IMR-90 (cell line): ENCODE results near the gene PLD4. TPM values are rescaled to one million over a fixed set of nuclear protein-coding genes. Genes with fewer than 3 reads are reported as not detected.

ENCODE experiments used
- ATAC-seq: fragments of 200-7000 bp; cut with Tn5 transposase; 2 replicates; pipeline ENCODE4 v1.9.1; 2020; ENCODE audit warnings: low read depth, mild to moderate bottlenecking, moderate library complexity
- BruUV-seq: library from RNA; stranded (reverse); fragments of 400-500 nt; replicated peaks from 2 replicates; lab custom pipeline; 2021; lab: Mats Ljungman, UMichigan
- CTCF ChIA-PET: fragments of 300-600 bp; formaldehyde crosslinking; extraction: SDS; loops from one replicate; lab custom pipeline; 2021; ENCODE audit warnings: antibody characterized with exemption; lab: Yijun Ruan, JAX
- POLR2A ChIA-PET: fragments of 300-600 bp; sonication (Branson Sonifier 250); formaldehyde crosslinking; loops from one replicate; lab custom pipeline; 2022; ENCODE audit warnings: antibody characterized with exemption; ENCODE audit not compliant: unreplicated experiment; lab: Charles Lee
- DNase-seq: peaks from one replicate; pipeline ENCODE4 v3.0.0; 2013
- H2AFZ ChIP-seq: replicated peaks from 2 replicates; pipeline ENCODE3; 2013; ENCODE audit warnings: low read length, mild to moderate bottlenecking; ENCODE audit not compliant: poor library complexity
- H2AK5ac ChIP-seq: 2 replicates; pipeline ENCODE4 v1.6.1; 2013; ENCODE audit warnings: low read depth, low read length, inconsistent platforms
- H2AK9ac ChIP-seq: replicated peaks from 2 replicates; pipeline ENCODE3; 2013; ENCODE audit warnings: mild to moderate bottlenecking, low read depth, low read length, moderate library complexity; ENCODE audit not compliant: poor library complexity
- H2BK120ac ChIP-seq: 2 replicates; pipeline ENCODE4 v1.6.1; 2013; ENCODE audit warnings: low read depth, low read length, inconsistent platforms
- H2BK15ac ChIP-seq: 3 replicates; pipeline ENCODE4 v1.6.1; 2013; ENCODE audit warnings: low read depth, low read length, inconsistent platforms
- H2BK20ac ChIP-seq: 2 replicates; pipeline ENCODE4 v1.6.1; 2013; ENCODE audit warnings: low read depth, mild to moderate bottlenecking, inconsistent platforms, low read length, moderate library complexity
- H2BK5ac ChIP-seq: 2 replicates; pipeline ENCODE4 v1.6.1; 2013; ENCODE audit warnings: mild to moderate bottlenecking, low read depth, low read length, inconsistent platforms; ENCODE audit not compliant: poor library complexity, severe bottlenecking
- H3K14ac ChIP-seq: replicated peaks from 2 replicates; pipeline ENCODE4 v1.6.1; 2013; ENCODE audit warnings: low read depth, low read length, inconsistent platforms
- H3K18ac ChIP-seq: 2 replicates; pipeline ENCODE4 v1.6.1; 2013; ENCODE audit warnings: low read depth, low read length, control low read depth
- H3K23ac ChIP-seq: 2 replicates; pipeline ENCODE4 v1.6.1; 2013; ENCODE audit warnings: low read depth, low read length, inconsistent platforms
- H3K27ac ChIP-seq: 2 replicates; pipeline ENCODE4 v1.5.1; 2013; ENCODE audit warnings: mild to moderate bottlenecking, control low read depth, low read length; ENCODE audit not compliant: insufficient read depth
- H3K27me3 ChIP-seq: 2 replicates; pipeline ENCODE4 v1.6.1; 2013; ENCODE audit warnings: low read length; ENCODE audit not compliant: control insufficient read depth, insufficient read depth
- H3K36me3 ChIP-seq: 2 replicates; pipeline ENCODE4 v1.6.1; 2013; ENCODE audit warnings: low read length, mixed read lengths; ENCODE audit not compliant: control insufficient read depth, insufficient read depth
- H3K4ac ChIP-seq: 2 replicates; pipeline ENCODE4 v1.6.1; 2013; ENCODE audit warnings: low read depth, low read length, inconsistent platforms
- H3K4me1 ChIP-seq: 2 replicates; pipeline ENCODE4 v1.6.1; 2013; ENCODE audit warnings: low read length, mixed read lengths; ENCODE audit not compliant: control insufficient read depth, insufficient read depth
- H3K4me2 ChIP-seq: 2 replicates; pipeline ENCODE4 v1.6.1; 2013; ENCODE audit warnings: low read depth, mild to moderate bottlenecking, control low read depth, low read length, moderate library complexity
- H3K4me3 ChIP-seq: 2 replicates; pipeline ENCODE4 v1.5.1; 2013; ENCODE audit warnings: low read depth, mild to moderate bottlenecking, control low read depth, low read length, moderate library complexity; ENCODE audit not compliant: insufficient read depth
- H3K56ac ChIP-seq: 2 replicates; pipeline ENCODE4 v1.6.1; 2013; ENCODE audit warnings: low read length, inconsistent platforms; ENCODE audit not compliant: insufficient read depth; ENCODE audit errors: extremely low read depth
- H3K79me1 ChIP-seq, 2 experiments: 2 replicates each; pipeline ENCODE4 v1.6.1; 2013; ENCODE audit warnings: low read length in 2 of 2, inconsistent platforms in 1 of 2, low read depth in 1 of 2
- H3K9ac ChIP-seq: 2 replicates; pipeline ENCODE4 v1.6.1; 2013; ENCODE audit warnings: low read depth, low read length, control low read depth
- H3K9me1 ChIP-seq: 2 replicates; pipeline ENCODE4 v1.6.1; 2013; ENCODE audit warnings: low read length, inconsistent platforms; ENCODE audit not compliant: insufficient read depth
- H3K9me3 ChIP-seq: 2 replicates; pipeline ENCODE4 v1.6.1; 2013; ENCODE audit warnings: low read length; ENCODE audit not compliant: control insufficient read depth, insufficient read depth
- H4K20me1 ChIP-seq: 2 replicates; pipeline ENCODE4 v1.6.1; 2013; ENCODE audit warnings: low read length, inconsistent platforms; ENCODE audit not compliant: insufficient read depth
- H4K5ac ChIP-seq: 2 replicates; pipeline ENCODE4 v1.6.1; 2013; ENCODE audit warnings: mild to moderate bottlenecking, low read depth, low read length, control low read depth
- H4K8ac ChIP-seq, 2 experiments: 2 replicates each; pipeline ENCODE4 v1.6.1; 2013; ENCODE audit warnings: low read depth in 2 of 2, low read length in 2 of 2, control low read depth in 1 of 2, inconsistent platforms in 1 of 2
- H4K91ac ChIP-seq: 2 replicates; pipeline ENCODE4 v1.6.1; 2013; ENCODE audit warnings: low read depth, low read length, inconsistent platforms; ENCODE audit not compliant: insufficient read depth
- CTCF ChIP-seq: conservative IDR thresholded peaks from 2 replicates; pipeline ENCODE4 v1.5.1; 2012; ENCODE audit warnings: mild to moderate bottlenecking, low read depth, low read length, improper control_type of control experiment
- FOS ChIP-seq: fragments of 150-350 bp; IDR thresholded peaks from 2 replicates; pipeline ENCODE4 v1.6.1; 2016; ENCODE audit warnings: low read depth, low read length
- MAZ ChIP-seq: IDR thresholded peaks from 2 replicates; pipeline ENCODE4 v1.6.1; 2012; ENCODE audit warnings: low read depth, mild to moderate bottlenecking, low read length, improper control_type of control experiment, moderate library complexity, borderline replicate concordance
- POLR2A ChIP-seq: IDR thresholded peaks from 2 replicates; pipeline ENCODE4 v1.6.1; 2012; ENCODE audit warnings: mild to moderate bottlenecking, low read depth, low read length
- RAD21 ChIP-seq: IDR thresholded peaks from 2 replicates; pipeline ENCODE4 v1.6.1; 2012; ENCODE audit warnings: low read length, improper control_type of control experiment
- RFX5 ChIP-seq: IDR thresholded peaks from 2 replicates; pipeline ENCODE4 v1.8.0; 2012; ENCODE audit warnings: low read depth, mild to moderate bottlenecking, low read length, moderate library complexity
- USF2 ChIP-seq: fragments of 150-350 bp; IDR thresholded peaks from 2 replicates; pipeline ENCODE4 v1.6.1; 2017; ENCODE audit warnings: mild to moderate bottlenecking, antibody characterized with exemption, low read length, low read depth
- WGBS, 2 experiments: methylation state at CpG; one replicate each; pipeline versions ENCODE4 v1.1.5 to v1.1.7; 2013; ENCODE audit warnings: missing lambda C conversion rate in 2 of 2; ENCODE audit not compliant: insufficient read length in 1 of 2; ENCODE audit errors: extremely low coverage in 2 of 2; 5-methylcytosine and 5-hydroxymethylcytosine counted together
- dilution Hi-C: fragments of 300-500 bp; cut with HindIII; formaldehyde crosslinking; loops from one replicate; pipeline ENCODE4 v1.14.3; 2018; ENCODE audit warnings: low sequenced_read_pairs; ENCODE audit not compliant: unreplicated experiment
- in situ Hi-C: fragments of 300-500 bp; cut with MboI; formaldehyde crosslinking; loops from 3 replicates; pipeline ENCODE4 v1.14.3; 2019; ENCODE audit warnings: low sequenced_read_pairs, inconsistent platforms, mixed read lengths
- intact Hi-C: fragments of 100-400 bp; cut with micrococcal nuclease; formaldehyde crosslinking; loops from 2 replicates; pipeline ENCODE4 v1.10.0; 2022
- polyA plus RNA-seq, 3 experiments: library from polyadenylated mRNA; depleted of rRNA; stranded (reverse); fragments of >200 nt; gene quantifications; 2 replicates each; pipeline ENCODE4 v1.2.3, GENCODE V29; 2012; ENCODE audit warnings: low replicate concordance in 1 of 3
- total RNA-seq: library from RNA; depleted of rRNA; stranded (reverse); fragments of >200 nt; gene quantifications from 2 replicates; pipeline ENCODE4 v1.2.3, GENCODE V29; 2012

The PLD4 gene
- total and polyA plus RNA-seq, 2 of the 4 experiments (the other 2 are of a cell fraction) = 0.05 TPM; not detected in 1

- POLR2A ChIA-PET = no interaction called here
- H2BK15ac ChIP-seq = no peak overlapping the region
- no peak overlapping the region for H3K4ac ChIP-seq
- no peak overlapping the region for H2AK5ac ChIP-seq
- H4K8ac ChIP-seq = no peak overlapping the region
- in situ Hi-C loops (no loop called here), intact Hi-C loops (no loop called here), dilution Hi-C loops (no loop called here)
- no peak overlapping the region for H2BK120ac ChIP-seq
- no peaks in the 10 kb centered on the region for H3K4me1 ChIP-seq
- H3K9me3 ChIP-seq = peaks cover 6% of the 10 kb centered on the region; the same call in 1 of the 2 replicates
- no peak overlapping the region for H4K5ac ChIP-seq
- TF ChIP-seq USF2 = no peak
- no peak for TF ChIP-seq POLR2A
- no peak for TF ChIP-seq RAD21
- TF ChIP-seq MAZ = no peak
- no peak for TF ChIP-seq FOS
- no peak for TF ChIP-seq CTCF
- TF ChIP-seq RFX5 = no peak
- H3K56ac ChIP-seq = no peak overlapping the region
- no peak overlapping the region for H3K14ac ChIP-seq
- peak; percentile 16; the same call in 1 of the 2 replicates for ATAC-seq
- peak overlapping the region; percentile 43 for H2AFZ ChIP-seq
- H2AK9ac ChIP-seq = peak overlapping the region; percentile 16
- no peak overlapping the region for H3K23ac ChIP-seq
- H3K9ac ChIP-seq = no peak overlapping the region
- WGBS, 2 experiments = 73% methylated on average over 7 of the region's 15 CpGs; no CpG with 5 or more reads in 1 of the 2 experiments
- BruUV-seq = no TSS peak
- H3K4me2 ChIP-seq = no peak overlapping the region
- no peaks in the 10 kb centered on the region for H3K79me1 ChIP-seq
- no peak overlapping the region for H3K27ac ChIP-seq
- H2BK5ac ChIP-seq = no peak overlapping the region
- CTCF ChIA-PET = no interaction called here
- H2BK20ac ChIP-seq = no peak overlapping the region
- H3K4me3 ChIP-seq = no peak overlapping the region
- H4K91ac ChIP-seq = no peak overlapping the region
- H4K20me1 ChIP-seq = no peaks in the 10 kb centered on the region
- H3K36me3 ChIP-seq = no peaks in the 10 kb centered on the region
- no peaks in the 10 kb centered on the region for H3K9me1 ChIP-seq
- H3K27me3 ChIP-seq = peaks cover 19% of the 10 kb centered on the region
- H3K18ac ChIP-seq = no peak overlapping the region
- DNase-seq = no peak
Observed at GRCh38 chr14:104925855-104926609, 1.4 kb downstream of the PLD4 start.
